ENCODE data around the gene JAKMIP1.
"Not testable (repeated sequence)": the region's sequence is repeated elsewhere in the genome, so short reads cannot be mapped to it uniquely, and the experiment has no call there.

JAKMIP1 gene

DNA sequence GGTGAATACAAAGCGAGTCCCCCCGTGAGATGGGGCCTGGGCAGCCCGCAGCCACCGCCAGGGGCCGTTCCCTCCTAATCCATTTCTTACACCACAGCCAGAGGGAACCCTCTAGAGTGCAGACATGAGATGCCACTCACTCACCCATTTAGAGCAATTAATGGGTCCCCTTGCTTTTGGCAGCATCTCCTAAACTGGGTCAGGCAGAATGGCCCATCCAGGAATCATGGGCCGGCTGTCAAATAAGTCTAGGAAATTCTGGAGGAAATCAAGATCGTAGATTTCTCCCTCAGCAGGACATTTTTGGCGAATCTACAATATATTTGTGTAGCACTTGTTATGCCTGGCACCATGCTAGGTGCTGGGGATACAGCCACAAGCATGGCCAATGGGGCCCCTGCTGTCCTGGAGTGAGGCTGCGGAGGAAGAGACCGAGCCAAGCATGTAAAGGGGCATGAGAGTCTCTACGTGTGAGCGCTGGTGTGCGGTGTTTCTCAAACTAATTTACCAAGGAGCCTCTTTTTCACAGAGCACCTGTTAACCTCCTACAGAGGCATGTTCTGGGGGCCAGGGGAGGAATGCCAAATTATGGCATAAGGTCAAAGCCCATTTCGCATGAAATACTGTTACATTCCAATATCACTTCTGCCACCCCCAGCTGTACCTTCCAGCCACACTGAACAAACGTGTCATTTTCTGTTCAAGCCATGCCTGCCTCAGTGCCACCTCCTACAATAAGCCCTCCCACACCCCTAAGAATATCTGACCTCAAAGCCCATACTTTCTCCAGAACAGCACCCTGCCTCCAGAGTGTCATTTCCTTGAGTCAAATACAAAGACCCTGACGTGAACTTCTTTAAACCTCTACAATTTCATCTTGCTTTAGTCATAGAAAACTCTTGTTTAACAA, 28.1 kb upstream of the JAKMIP1 start:
- DNase-seq, result no peak

- DNase-seq, result no peak
Measured at GRCh38 chr4:6227412-6228157, 27.2 kb upstream of the JAKMIP1 start.

DNA sequence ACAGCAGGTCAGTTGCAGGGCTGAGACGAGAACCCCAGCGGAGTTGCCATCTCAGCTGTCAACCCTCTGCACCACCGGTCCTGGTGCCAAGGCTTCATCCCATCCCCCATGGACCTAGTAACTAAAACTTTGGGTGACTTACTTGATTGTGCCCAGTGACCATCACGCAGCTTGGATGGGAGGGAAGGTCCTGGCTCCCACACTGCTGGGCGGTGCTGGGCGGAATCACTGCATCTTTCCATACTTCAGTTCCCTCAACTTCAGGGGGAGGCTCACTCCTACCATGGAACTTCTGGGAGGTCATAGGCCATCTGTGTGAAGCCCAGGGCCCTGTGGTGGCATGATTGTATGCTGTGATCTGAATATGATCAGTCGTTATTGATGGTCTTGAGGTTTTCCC, 26.2 kb upstream of the JAKMIP1 start:
- DNase-seq, result no peak

DNA sequence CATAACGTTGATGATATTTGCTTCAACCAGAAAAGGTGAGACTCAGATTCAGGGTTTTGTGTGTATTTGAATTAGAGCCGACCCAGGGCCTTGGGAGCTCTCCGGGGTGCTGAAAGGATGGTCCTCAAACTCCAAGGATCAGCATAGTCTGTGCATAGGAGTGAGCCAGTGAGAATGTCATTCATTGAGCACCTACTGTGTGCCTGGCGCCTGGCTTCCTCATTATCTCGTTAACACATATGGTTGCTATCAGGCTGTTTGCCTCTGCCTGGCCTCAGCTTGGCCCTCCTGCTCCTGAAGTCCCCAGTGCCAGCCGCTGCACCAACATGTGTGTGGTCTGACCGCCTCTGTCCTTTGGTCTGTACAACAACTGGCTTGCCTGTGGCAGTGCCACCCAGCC, 25.1 kb upstream of the JAKMIP1 start:
- DNase-seq, result no peak

GRCh38 chr4:6224735-6225134, 24.4 kb upstream of the JAKMIP1 start:
- no peak for DNase-seq

DNA sequence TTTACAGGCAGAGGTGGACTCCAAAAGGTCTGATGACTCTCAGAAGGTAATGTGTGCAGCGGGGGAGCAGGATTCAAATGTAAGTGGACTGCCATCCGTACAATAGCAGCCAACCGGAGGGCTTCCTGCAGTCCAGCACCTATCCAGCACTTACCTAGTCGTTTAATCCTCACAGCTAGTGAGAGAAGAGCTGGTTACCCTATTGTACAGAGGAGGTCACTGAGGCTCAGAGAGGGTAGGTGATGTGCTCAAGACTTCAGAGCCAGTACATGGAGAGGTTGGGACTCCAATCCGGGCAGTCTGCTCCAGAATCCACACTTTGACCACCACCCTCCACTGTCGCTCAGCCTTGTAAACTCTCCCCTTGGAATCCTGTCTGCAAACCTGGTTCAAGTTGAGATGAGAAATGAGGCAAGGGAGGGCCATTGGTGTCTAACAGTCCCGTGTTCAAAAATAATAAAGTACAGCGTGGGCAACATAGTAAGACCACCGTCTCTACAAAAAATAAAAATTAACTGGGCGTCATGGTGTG, 22.5 kb upstream of the JAKMIP1 start:
- no peak for DNase-seq

- peak; percentile 13 for DNase-seq
Measured at GRCh38 chr4:6221851-6222760, 21.8 kb upstream of the JAKMIP1 start.

GRCh38 chr4:6221301-6221850, 21.0 kb upstream of the JAKMIP1 start:
- DNase-seq, result no peak

GRCh38 chr4:6217716-6218381, 17.5 kb upstream of the JAKMIP1 start:
- DNase-seq, result no peak

GRCh38 chr4:6216588-6216987, 16.2 kb upstream of the JAKMIP1 start:
- no peak for DNase-seq

DNA sequence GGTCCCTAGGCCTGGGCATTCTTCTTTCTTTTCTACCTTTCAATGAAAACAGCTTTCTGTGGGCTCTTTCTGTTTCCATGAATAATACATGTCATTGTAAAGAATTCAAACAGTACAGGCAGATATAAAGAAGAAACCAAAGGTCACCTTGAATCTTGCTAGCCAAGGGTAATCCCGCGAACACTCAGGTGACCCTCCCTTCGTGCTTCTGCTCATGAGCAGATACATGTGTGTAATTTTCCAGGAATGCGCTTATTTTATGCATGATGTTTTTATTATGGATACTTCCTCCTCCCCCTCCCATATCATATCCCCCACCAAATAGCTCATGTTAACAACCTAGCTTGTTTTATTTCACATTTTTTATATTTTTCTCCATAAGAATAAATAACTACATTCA, 9.6 kb upstream of the JAKMIP1 start:
- DNase-seq, result no peak

- DNase-seq, result not testable (repeated sequence)
Measured at GRCh38 chr4:6209291-6209690, 8.9 kb upstream of the JAKMIP1 start.

GRCh38 chr4:6208416-6208815, 8.1 kb upstream of the JAKMIP1 start:
- DNase-seq, result no peak

DNA sequence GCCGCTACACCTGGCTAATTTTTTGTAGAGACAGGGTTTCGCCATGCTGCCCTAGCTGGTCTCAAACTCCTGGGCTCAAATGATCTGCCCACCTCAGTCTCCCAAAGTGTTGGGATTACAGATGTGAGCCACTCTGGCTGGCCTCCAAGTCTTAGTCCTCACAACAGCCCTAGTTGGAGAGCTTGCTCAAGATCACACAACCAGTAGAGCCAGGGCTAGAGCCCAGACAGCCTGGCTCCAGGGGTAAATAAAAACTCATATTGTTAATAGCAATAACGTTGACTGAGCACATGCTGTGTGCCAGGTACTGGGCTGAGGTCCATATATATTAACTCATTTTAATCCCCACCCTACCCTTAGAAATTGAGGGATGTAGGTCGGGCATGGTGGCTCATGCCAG, 7.3 kb upstream of the JAKMIP1 start:
- no peak for DNase-seq

DNA sequence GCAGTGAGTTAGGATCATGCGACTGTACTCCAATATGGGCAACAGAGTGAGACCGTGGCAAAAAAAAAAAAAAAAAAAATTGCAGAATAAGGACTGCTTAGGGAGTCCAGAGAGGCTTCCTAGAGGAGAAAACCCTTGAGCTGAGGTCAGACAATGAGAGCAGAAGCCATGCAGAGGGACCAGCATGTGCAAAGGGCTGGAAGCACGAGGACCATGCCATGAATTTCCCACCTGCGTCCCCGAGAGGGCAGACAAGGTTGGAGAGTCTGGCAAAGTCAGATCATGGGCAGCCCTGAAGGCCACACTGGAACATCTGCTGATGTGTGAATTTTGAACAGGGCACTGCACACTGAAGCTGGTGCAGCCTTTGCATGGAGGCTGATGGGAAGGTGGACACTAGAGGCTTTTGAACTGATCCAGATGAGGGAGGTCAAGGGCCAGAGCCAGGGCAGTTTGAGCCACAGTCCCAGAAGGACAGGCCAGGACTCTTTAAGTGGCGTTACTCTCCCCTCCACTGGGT, 6.5 kb upstream of the JAKMIP1 start:
- no peak for DNase-seq

DNA sequence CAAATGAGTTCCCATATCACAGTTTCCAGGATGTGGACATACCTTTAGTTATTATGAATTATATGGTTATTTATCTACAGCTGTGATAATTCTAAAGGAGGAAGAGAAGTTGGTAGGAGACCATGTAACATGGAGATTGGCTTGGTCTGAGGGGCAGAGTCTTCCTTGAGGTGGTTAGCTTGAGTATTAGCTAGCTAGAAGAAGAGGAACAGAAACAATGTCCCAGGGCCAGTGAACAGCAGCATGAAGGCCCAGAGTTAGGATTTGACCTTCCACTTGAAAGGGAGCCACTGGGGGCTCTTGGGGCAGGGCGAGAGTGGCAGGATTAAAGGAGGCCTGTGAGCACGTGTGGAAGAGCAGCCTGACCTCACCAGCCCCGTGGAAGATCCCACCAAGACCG, 5.6 kb upstream of the JAKMIP1 start:
- no peak for DNase-seq

DNA sequence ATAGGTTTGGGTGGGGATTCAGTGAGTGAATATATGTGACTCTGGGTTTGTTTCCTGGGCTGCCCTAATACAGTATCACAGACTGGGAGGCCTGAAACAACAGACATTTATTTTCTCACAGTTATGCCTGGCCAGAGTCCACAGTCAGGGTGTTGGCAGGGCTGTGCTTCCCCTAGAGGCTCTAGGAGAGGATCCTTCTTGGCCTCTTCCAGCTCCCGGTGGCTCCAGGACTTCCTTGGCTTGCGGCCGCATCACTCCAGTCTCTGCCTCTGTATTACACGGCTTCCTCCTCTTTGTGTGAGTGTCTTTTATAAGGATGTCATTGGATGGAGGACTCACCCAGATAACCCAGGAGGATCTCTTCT, 5.2 kb upstream of the JAKMIP1 start:
- DNase-seq, result no peak

GRCh38 chr4:6204871-6205566, 4.7 kb upstream of the JAKMIP1 start:
- no peak for DNase-seq

DNA sequence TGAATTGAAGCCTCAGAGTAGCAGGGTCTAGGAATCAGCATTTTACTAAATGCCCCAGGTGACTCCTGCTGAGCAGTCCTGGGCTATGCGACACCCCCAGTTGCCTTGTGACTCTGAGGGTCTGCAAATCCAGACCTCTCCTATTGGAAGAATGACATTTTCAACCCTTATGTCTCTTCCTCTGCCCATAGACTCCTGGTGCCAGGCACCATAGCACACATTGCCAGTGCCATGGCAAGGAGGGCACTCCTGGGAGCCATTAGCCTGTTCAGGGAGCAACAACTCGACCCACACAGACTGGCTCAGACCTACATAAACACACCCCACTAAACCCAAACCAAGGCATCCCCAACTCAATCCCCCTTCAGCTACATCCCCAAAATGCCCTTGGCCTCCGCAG, 3.7 kb upstream of the JAKMIP1 start:
- DNase-seq, result no peak

DNA sequence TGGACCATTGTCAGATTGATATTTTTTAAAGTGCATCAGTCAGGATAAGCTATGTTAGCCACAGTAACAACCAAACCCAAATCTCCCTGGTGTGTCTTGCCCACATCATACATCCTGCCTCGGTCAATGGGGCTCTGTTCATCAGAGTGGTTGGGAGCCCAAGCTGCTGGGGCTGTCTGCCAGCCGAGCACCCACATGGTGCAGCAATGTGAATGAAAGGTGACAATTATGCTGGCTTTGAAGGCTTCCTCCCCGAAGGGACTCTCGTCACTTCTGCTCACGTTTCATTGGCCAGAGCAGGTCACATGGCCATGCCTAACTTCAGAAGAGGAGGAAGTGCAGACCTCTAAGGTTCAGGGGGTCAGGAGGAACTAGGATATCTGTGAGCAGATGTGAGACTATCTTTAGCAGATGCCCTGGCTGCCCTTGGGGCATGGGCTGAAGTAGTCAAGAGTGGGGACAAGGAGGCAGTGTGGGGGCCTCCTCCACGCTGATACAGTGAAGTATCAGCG, 1.3 kb upstream of the JAKMIP1 start:
- no peak for DNase-seq

- DNase-seq, result no peak
Measured at GRCh38 chr4:6200922-6201362, 593 bp upstream of the JAKMIP1 start.
